Measurements from ENCODE around the gene OR12D1. TPM values are rescaled to one million over a fixed set of nuclear protein-coding genes. Genes with fewer than 3 reads are reported as not detected.

Gene OR12D1
- total RNA-seq (2022; extraction: Qiagen RNA extraction; ENCODE audit: low read depth), result not detected in 5 replicates

GRCh38 chr6:29414588-29414987, at the start of gene OR12D1:
Gene OR12D1 (plus strand): TSS chr6:29414928.

DNA sequence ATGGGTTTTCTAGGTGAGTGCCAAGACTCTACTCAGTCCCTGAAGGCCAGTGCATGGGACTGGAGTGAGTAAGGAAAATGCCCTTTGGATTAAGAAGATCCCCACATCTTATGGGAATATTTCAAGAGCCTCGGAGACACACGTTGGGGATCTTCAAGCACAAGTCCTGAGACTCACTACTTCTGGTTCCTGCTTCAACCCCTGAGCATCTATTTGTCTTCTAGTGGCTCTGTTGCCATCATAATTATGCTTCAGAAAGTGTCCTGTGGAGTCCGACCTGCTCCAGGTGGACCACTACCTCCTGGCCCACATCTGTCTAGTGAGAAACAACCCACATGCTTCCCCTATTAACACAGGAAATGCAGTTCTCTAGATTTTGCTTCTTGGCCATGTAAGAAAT, 46.0 kb upstream of the OR12D1 start, which contains the start of gene OR5V1:
Gene OR5V1 (minus strand): TSS at position 101 of the 400 bp plus-strand sequence. CDS start 12,670 bp downstream, outside the sequence.

DNA sequence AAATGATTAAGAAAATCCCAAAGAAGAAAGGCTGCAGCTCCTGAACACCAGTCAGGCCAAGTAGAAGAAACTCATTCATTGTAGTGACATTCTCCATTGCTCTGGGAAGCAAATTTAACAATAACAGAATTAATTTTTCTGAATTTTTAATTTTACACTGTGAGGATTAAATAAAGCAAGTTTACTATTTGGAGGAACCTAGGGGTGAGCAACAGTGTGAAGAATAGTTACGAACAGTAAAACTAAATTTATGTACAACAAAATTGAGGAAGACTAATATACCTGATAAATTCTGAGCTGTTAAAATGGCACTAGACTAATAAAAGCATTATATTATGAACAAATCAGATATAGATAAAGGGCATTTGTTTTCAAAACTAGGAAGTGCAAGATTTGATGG, 39.5 kb upstream of the OR12D1 start, which contains the start of gene OR12D3:
Gene OR12D3 (minus strand): TSS at position 101 of the 400 bp plus-strand sequence. CDS start 4 bp downstream, at position 97.

DNA sequence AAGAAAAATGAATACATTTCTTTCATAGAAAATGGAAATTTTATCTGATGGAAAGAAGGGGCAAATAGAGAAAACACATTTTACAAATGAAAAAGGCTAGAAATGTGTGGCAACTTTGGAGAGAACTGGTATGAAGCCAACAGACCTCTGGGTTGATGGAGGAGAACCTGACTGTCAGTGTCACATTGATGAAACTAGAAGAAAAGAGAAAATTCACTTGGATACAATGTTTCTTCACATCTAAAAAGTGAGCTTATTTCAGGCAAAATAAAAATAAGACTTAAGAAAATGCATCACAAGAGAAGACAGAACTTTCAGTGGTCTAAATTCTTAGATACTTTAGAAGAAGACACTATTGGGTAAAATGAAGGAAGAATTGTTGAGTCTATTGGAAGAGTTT, 19.4 kb upstream of the OR12D1 start, which contains the start of gene OR12D2:
Gene OR12D2 (plus strand): TSS at position 301 of the 400 bp plus-strand sequence. CDS start 1,069 bp downstream, outside the sequence.

DNA sequence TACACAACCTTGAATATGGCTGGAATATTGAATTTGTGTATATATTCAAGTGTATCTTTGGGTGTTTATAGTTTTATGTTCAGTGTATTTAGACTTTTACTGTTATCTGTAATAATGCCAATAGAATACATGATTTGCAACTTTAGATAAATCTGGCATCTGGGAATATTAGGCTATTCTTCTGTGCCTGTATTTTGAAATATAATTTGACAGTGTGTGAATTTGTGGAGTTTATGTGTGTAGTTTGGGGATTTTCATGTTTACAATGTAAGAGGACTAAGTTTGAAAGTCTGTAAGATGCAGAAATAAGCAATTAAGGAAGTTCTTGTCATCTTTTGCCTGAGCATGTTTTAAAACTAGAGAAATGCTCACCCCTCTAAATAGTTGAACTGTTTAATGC, 24.3 kb downstream of the OR12D1 start, which contains the start of gene OR10C1:
Gene OR10C1 (plus strand): TSS at position 301 of the 400 bp plus-strand sequence. CDS start 710 bp downstream, outside the sequence.

GRCh38 chr6:29456971-29457370, 42.2 kb downstream of the OR12D1 start, which contains the start of the genes OR11A1 and OR2H1:
Gene OR11A1 (minus strand): TSS chr6:29457071. CDS start chr6:29427641, 29,430 bp downstream.
Gene OR2H1 (plus strand): TSS chr6:29457155. CDS start chr6:29461770, 4,615 bp downstream.

Other genes with a start within 250 kb of the OR12D1 start
- not detected in 5 replicates for gene OR2J2, start 244.0 kb upstream of the OR12D1 start, total RNA-seq (2022; extraction: Qiagen RNA extraction; ENCODE audit: low read depth)
- gene OR14J1, start 113.2 kb upstream of the OR12D1 start, total RNA-seq (2022; extraction: Qiagen RNA extraction; ENCODE audit: low read depth), result not detected in 5 replicates
- not detected in 5 replicates for gene OR5V1, start 46.1 kb upstream of the OR12D1 start, total RNA-seq (2022; extraction: Qiagen RNA extraction; ENCODE audit: low read depth)
- gene OR12D3, start 39.6 kb upstream of the OR12D1 start, total RNA-seq (2022; extraction: Qiagen RNA extraction; ENCODE audit: low read depth), result not detected in 5 replicates
- gene OR12D2, start 19.3 kb upstream of the OR12D1 start, total RNA-seq (2022; extraction: Qiagen RNA extraction; ENCODE audit: low read depth), result not detected in 5 replicates
- not detected in 5 replicates for gene OR10C1, start 24.4 kb downstream of the OR12D1 start, total RNA-seq (2022; extraction: Qiagen RNA extraction; ENCODE audit: low read depth)
- gene OR11A1, start 42.1 kb downstream of the OR12D1 start, total RNA-seq (2022; extraction: Qiagen RNA extraction; ENCODE audit: low read depth), result not detected in 5 replicates
- gene OR2H1, start 42.2 kb downstream of the OR12D1 start, total RNA-seq (2022; extraction: Qiagen RNA extraction; ENCODE audit: low read depth), result not detected in 5 replicates
- gene MAS1L, start 73.0 kb downstream of the OR12D1 start, total RNA-seq (2022; extraction: Qiagen RNA extraction; ENCODE audit: low read depth), result not detected in 5 replicates
- 0.38 to 0.73 TPM (median 0.47 TPM) in 5 replicates for gene UBD, start 144.8 kb downstream of the OR12D1 start, total RNA-seq (2022; extraction: Qiagen RNA extraction; ENCODE audit: low read depth)
- gene OR2H2, start 170.2 kb downstream of the OR12D1 start, total RNA-seq (2022; extraction: Qiagen RNA extraction; ENCODE audit: low read depth), result not detected in 5 replicates
- gene GABBR1, start 218.3 kb downstream of the OR12D1 start, total RNA-seq (2022; extraction: Qiagen RNA extraction; ENCODE audit: low read depth), result 2.8 to 6.4 TPM (median 4.7 TPM) in 5 replicates
- gene MOG, start 242.2 kb downstream of the OR12D1 start, total RNA-seq (2022; extraction: Qiagen RNA extraction; ENCODE audit: low read depth), result not detected in 5 replicates

Measured in A549 treated with RU486 at 1 μM for 4 hours (cell line).